Tibial artery (tissue), 4 donors: ENCODE measurements around the gene SFT2D2.

Experiments used
- DNase-seq, 2 donors: peaks; one replicate each; pipeline ENCODE4 v3.0.0-alpha.2; 2019
- H3K27ac ChIP-seq, 2 donors: fragments of 200-600 bp; sonication (generic) in 1 of 2; 1 replicate in 1 of 2; 2 replicates in 1 of 2; pipeline ENCODE4 v1.5.1; 2018 to 2019; ENCODE audit warnings: mild to moderate bottlenecking in 1 of 2
- H3K27me3 ChIP-seq, 2 donors: fragments of 200-600 bp; sonication (generic) in 1 of 2; one replicate each; pipeline versions ENCODE4 v1.5.1 to v1.6.0; 2016 to 2019
- H3K36me3 ChIP-seq, 3 donors: fragments of 200-600 bp; sonication (generic) in 2 of 3; one replicate each; pipeline ENCODE4 v1.5.1; 2016 to 2019; ENCODE audit warnings: mild to moderate bottlenecking in 2 of 3
- H3K4me1 ChIP-seq, 4 donors: fragments of 200-600 bp; sonication (generic) in 2 of 4; 1 replicate in 3 of 4; 2 replicates in 1 of 4; pipeline ENCODE4 v1.5.1; 2016 to 2019
- H3K4me3 ChIP-seq, 2 donors: fragments of 200-600 bp; sonication (generic) in 1 of 2; 1 replicate in 1 of 2; 2 replicates in 1 of 2; pipeline ENCODE4 v1.5.1; 2018 to 2019; ENCODE audit warnings: mild to moderate bottlenecking in 2 of 2
- H3K9me3 ChIP-seq, 3 donors: fragments of 200-600 bp; sonication (generic) in 1 of 3; one replicate each; pipeline ENCODE4 v1.5.1; 2016 to 2019
- intact Hi-C: fragments of 100-400 bp; cut with DNase I; formaldehyde crosslinking; loops from one replicate; pipeline ENCODE4 v1.15.0; 2023; ENCODE audit warnings: low total_unique reads
- TF ChIP-seq, protein P1 (sequence below), 2 experiments: fragments of 200-600 bp in 1 of 2; fragments of 450-650 bp in 1 of 2; IDR thresholded peaks; one replicate each; pipeline ENCODE4 v1.5.1; 2017 to 2019; ENCODE audit warnings: antibody characterized with exemption in 2 of 2, mild to moderate bottlenecking in 1 of 2, moderate library complexity in 1 of 2

Gene SFT2D2

DNA sequence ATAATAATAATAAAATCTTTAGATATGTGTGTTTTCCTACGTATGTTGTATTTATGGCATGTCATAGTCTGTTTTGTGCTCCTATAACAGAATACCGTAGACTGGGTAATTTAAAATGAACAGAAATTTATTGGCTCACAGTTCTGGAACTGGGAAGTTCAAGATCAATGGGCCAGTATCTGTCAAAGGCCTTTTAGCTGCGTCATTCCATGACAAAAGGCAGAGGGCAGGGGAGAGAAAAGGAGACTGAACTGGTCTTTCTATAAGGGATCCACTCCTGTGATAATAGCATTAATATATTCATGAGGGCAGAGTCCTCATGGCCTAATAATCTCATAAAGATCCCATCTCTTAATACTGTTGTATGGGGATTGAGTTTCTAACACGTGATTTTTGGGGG lies 7.1 kb upstream of the SFT2D2 start:
- H3K4me1 ChIP-seq, result peaks cover 0 to 8% (median 0%) of the 10 kb centered on the region in 4 donors
- H3K36me3 ChIP-seq, result no peaks in the 10 kb centered on the region
- no peak for DNase-seq
- TF ChIP-seq, protein P1, sequence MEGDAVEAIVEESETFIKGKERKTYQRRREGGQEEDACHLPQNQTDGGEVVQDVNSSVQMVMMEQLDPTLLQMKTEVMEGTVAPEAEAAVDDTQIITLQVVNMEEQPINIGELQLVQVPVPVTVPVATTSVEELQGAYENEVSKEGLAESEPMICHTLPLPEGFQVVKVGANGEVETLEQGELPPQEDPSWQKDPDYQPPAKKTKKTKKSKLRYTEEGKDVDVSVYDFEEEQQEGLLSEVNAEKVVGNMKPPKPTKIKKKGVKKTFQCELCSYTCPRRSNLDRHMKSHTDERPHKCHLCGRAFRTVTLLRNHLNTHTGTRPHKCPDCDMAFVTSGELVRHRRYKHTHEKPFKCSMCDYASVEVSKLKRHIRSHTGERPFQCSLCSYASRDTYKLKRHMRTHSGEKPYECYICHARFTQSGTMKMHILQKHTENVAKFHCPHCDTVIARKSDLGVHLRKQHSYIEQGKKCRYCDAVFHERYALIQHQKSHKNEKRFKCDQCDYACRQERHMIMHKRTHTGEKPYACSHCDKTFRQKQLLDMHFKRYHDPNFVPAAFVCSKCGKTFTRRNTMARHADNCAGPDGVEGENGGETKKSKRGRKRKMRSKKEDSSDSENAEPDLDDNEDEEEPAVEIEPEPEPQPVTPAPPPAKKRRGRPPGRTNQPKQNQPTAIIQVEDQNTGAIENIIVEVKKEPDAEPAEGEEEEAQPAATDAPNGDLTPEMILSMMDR (IDR thresholded peaks at IDR 0.05), result no peak
- no peaks in the 10 kb centered on the region for H3K27me3 ChIP-seq
- H3K27ac ChIP-seq, result no peak overlapping the region
- H3K4me3 ChIP-seq, result no peak overlapping the region
- intact Hi-C loops, result no loop called here
- no peaks in the 10 kb centered on the region for H3K9me3 ChIP-seq

DNA sequence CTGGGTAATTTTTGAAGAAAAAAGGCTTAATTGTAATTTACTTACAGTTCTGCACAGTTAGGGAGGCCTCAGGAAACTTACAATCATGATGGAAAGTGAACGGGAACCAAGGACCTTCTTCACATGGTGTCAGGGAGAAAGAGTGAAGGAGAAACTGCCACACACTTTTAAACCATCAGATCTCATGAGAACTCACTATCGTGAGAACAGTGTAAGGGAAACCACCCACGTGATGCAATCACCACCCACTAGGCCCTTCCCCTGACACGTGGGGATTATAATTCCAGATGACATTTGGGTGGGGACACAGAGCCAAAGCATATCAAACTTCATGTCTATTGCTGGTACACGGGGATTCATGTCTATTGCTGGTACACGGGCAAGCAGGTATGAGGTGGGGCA lies 5.3 kb upstream of the SFT2D2 start:
- TF ChIP-seq, protein P1 (IDR thresholded peaks at IDR 0.05), result no peak
- intact Hi-C loops, result no loop called here
- no peak for DNase-seq
- H3K9me3 ChIP-seq, result no peaks in the 10 kb centered on the region
- H3K27ac ChIP-seq, result no peak overlapping the region
- H3K27me3 ChIP-seq, result no peaks in the 10 kb centered on the region
- H3K4me1 ChIP-seq, result peaks cover 0 to 8% (median 0%) of the 10 kb centered on the region in 4 donors
- no peak overlapping the region for H3K4me3 ChIP-seq
- no peaks in the 10 kb centered on the region for H3K36me3 ChIP-seq

DNA sequence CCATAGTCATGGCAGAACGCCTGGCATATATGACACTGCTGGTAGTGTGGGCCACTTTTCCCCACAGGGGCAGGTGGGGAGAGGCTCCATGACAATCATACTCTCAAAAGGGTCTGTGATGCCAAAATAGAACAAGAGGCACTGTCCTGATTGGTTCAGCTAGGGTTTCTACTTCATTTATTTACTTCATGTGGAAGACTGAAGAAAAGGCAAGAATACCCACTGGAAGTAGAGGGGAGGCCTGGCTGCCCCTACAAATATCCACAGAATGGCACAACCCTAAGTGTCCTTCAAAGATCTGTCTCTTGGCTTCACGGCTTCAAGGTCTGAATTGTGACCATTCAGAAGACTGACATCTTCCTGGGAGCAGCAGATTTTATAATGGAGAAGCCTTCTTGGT lies 4.5 kb upstream of the SFT2D2 start:
- Histone ChIP-seq H3K4me3 (no peak overlapping the region), H3K36me3 (no peaks in the 10 kb centered on the region), H3K4me1 (peaks cover 0 to 7% (median 0%) of the 10 kb centered on the region in 4 donors), H3K27ac (no peak overlapping the region), H3K27me3 (no peaks in the 10 kb centered on the region), H3K9me3 (no peaks in the 10 kb centered on the region)
- intact Hi-C loops, result no loop called here
- no peak for DNase-seq
- TF ChIP-seq, protein P1 (IDR thresholded peaks at IDR 0.05), result no peak

DNA sequence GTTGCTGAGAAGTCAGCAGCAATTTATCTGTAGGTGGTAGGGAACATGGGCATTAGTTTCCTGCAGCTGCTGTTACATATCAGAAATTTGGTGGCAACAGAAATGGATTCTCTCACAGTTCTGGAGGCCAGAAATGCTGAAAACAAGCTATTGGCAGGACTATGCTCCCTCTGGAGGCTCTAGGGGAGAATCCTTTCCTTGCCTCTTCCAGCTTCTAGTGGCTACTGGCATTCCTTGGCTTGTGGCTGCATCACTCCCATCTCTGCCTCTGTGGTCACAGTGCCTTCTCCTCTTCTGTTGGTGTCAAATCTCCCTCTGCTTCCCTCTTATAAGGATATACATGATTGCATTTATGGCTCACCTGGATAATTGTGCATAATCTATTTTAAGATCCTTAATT lies 2.5 kb upstream of the SFT2D2 start:
- intact Hi-C loops, result no loop called here
- TF ChIP-seq, protein P1 (IDR thresholded peaks at IDR 0.05), result no peak
- H3K27ac ChIP-seq, result no peak overlapping the region
- H3K4me1 ChIP-seq, result peaks cover 0 to 16% (median 7%) of the 10 kb centered on the region in 4 donors
- no peak overlapping the region for H3K4me3 ChIP-seq
- no peaks in the 10 kb centered on the region for H3K27me3 ChIP-seq
- DNase-seq, result no peak
- H3K36me3 ChIP-seq, result no peaks in the 10 kb centered on the region
- no peaks in the 10 kb centered on the region for H3K9me3 ChIP-seq

DNA sequence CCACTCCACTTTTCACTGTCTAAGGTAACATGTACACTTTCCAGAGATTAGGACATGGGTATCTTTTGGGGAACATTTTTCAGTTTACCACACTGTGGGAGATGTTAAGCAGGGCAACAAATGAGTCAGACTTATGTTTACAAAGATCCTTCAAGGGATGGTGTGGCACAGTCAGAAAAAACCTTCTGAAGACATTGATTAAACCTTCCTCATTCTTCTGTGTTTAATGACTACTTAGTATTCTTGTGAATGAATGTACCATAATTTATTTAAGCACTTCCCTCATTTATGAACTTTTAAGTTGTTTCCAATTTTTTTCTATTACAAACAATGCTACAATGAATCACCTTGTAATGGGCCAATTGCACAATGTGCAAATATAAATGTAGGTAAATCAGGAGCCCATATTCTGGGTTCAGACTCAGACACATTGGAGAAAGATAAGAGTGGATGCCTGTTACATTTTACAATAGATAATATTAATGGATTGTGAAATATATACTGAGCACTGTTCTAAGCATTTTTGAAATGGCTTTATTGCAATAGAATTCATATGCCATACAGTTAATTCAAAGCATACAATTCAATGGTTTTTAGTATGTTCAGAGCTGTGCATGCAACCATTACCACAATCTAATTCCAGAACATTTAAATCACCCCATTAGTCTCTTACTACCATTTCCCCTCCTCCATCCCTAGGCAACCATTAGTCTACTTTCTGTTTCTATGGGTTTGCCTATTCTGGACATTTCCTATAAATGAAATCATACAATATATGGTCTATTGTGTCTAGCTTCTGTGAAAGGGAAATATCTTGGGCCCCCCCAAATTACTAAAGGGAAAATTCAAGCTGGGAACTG lies 1.9 kb upstream of the SFT2D2 start:
- Histone ChIP-seq H3K9me3 (no peaks in the 10 kb centered on the region), H3K27me3 (no peaks in the 10 kb centered on the region), H3K27ac (no peak overlapping the region), H3K4me3 (no peak overlapping the region), H3K36me3 (no peaks in the 10 kb centered on the region), H3K4me1 (peaks cover 0 to 23% (median 14%) of the 10 kb centered on the region in 4 donors)
- TF ChIP-seq, protein P1 (IDR thresholded peaks at IDR 0.05), result no peak
- intact Hi-C loops, result no loop called here
- DNase-seq, result no peak
